GM18511 (cell line): Measurements from ENCODE around the gene TMEM51.

Source experiments
- ATAC-seq: cut with Tn5 transposase; IDR thresholded peaks from one replicate; pipeline ENCODE4 v1.9.1; 2021; ENCODE audit warnings: mild to moderate bottlenecking, moderate library complexity; ENCODE audit not compliant: unreplicated experiment

The TMEM51 gene

DNA sequence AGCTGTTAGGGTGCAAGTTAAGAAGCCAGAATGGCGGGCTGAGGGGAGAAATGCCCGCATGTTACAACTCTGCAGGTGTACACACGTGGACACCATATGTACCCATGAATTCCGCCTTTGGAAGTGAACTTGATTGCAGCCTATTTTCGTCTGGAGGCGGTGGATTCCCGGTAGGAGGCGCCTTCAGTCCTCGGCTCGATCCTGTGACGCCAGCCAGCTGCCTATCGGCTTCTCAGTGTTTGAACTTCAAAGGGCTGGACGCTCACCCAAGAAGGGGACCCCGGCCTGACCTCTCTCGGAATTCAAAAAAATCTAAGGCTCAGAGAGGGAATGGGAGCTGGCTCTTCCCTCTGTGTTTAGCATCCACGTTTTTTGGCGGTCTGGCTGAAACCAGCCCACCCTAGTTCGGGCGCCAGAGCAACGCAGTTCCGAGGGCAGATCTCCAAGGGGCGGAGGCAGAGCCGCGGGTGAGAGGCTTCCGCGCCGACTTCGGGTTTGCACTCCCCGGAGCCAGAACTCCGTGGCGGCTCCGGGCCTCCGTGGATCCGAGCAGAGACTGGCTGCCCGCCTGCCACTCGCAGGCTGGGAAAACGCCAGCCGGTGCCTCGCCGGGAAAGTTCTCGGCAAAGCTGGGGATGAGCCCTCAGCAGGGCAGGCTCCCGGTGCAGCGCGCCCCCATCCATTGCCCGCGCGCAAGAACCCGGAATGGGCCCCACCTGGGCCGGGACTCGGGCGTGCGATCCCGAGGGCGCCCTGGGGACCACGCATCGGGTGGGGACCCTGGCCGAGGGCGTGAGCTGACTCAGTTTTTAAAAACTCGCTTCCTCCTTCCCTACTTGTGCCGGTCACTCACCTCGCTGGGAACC is 996 bp upstream of the TMEM51 start:
- no peak for ATAC-seq

DNA sequence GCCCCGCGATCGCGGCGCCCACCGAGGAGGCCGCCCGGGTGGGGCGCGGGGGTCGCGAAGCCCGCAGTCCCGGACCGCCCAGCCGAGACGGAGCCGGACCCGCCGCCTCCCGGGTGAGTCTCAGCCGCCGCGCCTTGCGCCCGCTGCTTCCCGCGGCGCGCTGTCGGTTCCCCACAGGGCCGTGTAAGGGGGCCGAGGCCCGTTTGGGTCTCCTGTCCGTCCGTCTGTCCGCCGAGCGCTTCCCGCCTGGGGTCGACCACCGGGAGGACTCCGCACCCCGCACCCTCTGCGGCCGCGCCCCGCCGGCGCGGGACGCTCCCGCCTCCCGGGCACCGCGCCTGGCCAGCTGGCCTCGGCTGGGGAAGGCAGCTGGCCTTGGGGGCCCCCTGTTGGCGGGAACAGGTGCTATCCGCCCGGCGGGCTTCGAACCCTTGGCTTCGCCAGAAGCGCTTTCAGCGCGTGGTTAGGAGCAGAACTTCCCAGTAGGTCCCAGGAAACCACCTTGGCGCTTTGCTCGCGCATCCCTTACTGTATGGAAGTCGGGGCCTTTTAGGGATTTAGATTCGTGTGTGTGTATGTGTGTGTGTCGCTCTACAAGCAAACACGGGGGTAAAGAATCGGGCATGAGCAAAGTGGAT is 414 bp downstream of the TMEM51 start:
- no peak for ATAC-seq

DNA sequence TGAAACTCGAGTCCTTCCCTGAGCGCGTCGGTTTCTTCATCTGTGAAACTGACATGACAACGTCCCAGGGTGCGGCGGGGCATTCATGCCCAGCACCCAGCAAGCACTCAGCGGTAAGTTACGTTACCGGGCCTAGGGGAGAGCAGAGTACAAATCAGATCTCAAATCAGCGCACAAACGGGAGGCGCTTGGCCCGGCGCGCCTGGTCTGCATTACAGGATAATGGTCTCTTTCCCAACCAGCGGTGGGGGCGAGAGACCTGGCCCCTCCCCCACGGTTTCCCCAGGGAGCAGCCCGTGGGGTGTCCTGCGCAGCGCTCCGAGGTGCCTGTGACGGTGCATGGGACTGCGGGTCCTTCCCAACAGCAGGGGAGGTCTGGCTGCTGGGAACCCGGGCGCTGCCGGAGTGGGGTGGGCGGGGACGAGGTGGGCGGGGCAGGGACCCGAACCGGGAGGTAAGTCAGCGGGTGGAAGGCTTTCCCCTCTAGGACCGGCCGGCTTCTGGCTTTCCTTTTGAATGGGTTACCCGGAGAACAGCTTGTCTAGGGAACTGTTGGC is 1.0 kb downstream of the TMEM51 start:
- ATAC-seq = no peak

DNA sequence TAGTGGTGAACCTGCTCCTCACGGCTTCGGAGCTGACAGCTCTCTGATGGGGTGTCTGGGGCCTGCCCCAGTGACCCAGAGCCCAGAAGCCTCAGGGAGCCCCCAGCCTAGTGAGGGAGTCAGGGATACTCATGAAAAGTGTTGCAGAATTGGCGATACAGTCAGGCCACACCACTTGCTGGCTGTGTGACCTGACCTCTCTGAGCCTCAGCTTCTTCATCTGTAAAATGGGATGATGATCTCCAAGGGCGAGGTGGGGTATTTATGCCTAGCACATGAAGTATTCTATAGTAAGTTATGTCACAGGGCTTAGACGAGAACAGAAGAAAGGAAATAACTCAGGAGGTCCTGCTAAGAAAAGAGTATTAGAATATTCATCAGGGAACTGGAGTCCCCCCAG is 1.6 kb downstream of the TMEM51 start:
- no peak for ATAC-seq

DNA sequence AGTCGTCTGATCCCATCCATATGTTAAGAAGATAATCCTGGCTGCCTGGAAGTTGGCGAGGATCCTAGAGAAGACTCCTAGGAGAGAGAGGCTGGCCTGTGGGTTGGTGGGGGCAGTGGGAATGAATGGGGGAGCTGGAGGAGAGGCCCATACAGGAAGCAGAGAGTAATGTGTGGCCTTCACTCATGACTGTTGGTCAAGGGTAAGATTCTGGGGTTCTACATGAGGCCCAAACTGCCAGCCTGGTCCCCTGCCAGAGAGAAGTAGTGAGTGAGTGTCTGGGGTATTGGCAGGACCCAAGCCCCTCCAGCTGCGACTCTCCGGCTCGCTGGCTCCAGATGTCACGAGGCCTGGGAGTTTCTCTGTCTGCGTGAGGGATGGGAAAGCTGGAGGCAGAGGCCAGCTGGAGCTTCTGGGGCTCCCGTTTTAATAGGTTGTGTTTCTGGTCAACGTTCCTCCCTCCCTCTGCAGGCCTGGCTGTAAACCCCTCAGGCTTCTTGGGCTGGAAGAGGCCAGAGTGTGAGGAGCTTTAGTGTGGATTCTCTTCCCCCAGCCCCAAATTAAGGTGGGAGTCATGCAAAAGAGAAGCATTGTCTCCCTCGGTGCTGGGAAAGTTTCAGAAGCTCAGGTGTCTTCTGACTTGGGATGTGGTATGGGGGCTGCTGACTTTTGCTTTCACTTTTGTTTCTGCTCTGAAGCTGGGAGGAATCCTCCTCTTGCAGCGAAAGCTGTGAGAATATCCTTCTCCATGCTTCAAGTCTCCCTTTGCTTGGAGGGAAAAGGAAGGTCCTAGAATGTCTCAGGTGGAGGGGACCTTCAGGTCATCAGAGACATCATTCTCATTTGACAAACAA is 2.6 kb downstream of the TMEM51 start:
- no peak for ATAC-seq

DNA sequence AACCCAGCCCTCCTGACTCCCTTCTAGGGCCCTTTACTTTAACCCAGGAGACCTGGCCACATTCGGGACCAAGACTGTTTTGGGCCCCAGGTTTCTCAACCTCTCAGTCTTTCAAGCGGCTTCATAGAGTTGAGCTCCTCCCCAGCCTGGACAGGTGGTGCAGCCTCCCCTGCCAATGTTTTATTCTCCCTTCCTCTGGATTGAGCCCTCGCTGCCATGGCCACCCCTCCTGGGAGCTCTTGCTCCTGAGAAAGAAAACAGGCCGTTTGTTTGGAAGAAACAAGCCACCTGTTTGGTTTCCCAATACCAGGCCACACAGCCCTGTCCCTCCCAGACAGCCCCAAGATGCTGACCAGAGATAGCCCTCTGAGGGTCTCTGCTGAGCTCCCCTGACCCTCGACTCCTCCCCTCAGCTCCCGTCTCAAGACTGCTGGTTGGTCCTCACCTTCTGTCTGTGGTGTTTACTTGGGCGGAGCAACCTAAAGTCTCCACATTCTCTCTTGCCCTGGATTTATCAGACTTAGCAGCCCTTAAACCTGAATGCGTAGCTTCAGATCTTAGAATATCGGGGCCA is 3.3 kb downstream of the TMEM51 start:
- no peak for ATAC-seq

DNA sequence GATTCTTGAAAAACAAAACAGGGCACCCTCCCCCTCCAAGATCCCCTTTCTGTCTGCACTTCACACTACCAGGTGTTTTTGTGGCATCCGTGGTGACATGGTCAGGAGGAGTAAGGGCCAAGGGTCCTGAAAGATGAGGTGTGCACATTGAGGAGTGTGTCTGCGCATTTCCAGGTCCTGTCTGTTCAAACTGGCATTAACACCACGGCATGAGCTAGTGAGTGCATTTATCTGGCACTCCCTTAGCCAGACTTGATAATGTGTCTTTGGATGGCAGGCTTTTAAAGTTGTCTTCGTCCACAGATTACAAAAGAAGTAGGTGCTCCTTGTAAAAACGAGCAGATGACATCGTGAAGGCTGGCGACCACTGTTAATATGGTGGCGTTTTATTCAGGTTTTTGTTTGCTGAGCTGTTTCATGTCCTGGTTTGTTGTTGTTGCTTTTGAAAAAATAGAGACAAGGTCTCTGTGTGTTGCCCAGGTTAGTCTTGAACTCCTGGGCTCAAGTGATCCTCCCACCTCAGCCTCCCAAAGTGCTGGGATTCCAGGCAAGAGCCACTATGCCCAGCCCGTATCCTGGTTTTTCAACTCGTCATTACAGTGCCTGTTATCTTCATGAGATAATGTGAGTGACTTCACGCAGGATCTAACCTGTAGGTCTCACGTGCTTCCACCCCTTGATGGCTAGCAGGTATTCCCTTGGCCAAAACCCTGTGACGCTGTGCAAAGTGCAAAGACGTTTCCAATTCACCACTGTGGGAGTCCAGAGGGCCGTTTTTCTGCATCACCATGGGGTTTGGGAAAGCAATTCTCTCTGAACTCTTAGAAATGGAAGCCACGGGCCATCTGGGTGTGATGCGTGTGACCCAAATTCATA is 4.2 kb downstream of the TMEM51 start:
- no peak for ATAC-seq

DNA sequence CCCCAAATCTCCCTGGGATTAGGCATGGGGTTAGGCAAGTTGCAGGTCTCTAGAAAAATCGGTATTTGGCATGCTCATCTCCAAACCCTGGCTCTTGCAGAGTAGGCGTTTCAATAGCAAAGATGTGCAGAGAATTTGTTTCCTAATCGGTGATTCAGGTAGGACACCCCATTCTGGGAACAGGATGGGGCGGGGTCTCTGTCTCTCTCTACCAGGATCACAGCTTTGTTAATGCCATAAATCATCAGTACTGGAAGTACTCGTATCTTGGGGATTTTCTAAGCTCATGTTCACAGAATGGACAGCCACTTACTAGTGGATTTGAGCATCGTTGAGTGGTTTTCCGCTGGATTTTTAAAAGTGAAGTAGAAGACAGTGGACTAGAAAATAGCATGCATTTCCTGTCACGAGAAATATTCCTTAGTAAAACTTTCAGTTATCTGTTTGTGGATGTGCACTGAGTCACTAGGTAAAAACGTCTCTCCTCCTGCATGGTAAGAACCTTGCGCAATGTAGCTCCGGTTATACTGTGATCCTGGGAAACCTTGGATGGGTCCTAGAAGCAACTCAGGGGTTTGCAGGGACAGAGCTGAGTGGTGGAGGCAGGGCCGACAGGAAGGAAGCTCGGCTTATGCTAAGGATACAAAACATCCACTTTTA is 5.1 kb downstream of the TMEM51 start:
- ATAC-seq = no peak

DNA sequence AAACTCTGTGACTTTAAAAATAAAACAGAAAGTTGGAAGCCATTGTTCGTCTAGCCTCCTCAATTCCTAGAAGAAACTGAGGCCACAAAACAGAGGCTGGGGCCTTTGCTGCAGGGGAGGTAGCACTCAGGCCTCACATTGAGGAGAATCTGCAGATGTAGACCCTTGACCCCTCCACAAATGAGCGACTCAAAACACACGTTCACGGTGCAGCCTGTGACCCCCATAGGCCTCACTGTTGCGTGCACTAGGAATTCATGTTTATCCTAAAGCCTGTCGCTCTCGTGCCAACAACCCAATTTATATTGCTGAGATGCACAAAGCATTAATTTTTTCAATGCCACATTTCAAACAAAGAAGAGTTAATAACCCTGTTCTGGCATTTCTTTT is 5.6 kb downstream of the TMEM51 start:
- ATAC-seq = no peak

DNA sequence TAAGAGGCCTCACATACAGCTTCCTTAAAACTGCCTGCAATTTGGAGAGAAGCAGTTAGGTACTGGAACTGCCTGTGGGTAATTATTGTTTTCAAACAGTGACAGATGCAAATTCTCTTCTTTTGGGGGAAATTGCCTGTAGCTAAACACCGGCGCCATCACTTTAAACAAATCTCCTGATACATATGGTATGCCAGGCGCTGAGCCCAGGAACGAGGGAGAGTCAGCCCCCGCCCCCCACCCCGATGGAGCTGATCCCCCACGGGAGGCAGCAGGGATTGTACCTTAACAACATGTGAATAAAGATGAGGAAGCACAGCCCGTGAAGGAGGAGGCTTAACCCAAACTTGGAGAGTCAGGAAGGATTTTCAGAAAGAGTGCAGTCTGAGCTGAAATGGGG is 7.1 kb downstream of the TMEM51 start:
- ATAC-seq = no peak

DNA sequence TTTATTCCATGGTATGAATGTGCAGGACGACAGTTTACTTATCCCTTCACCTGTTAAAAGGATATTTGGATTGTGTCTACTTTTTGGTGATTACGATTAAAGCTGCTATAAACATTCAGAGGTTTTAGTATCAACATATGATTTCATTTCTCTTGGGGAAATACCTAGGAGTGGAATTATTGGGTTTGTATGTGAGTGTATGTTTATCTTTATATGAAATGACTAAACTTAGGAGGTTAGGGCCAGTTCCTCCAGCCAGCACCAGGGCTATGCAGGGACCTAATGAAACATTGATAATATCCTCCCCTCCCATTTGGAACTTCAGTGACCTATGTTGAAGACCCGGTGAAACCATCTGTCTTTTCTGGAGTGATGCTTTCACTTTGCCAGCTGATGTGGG is 13.8 kb downstream of the TMEM51 start:
- no peak for ATAC-seq

DNA sequence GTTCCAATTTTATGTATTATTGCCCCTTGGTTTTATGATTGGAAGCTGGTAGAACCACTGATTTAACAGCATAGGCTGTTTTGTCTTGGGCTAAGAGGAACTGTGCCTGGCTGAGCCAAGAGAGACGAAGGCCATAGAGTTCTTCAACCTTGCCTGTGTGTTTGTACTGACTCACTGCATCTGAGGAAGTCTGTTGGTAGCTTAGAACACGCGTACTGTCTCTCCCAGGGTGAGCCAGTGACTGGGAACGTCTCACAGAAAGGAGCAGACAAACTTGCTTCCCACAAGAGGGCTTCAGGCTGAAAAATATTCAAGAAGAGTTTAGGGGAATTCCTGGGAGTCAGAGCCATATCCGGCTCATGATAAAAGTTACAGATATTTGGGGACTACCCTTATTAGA is 14.9 kb downstream of the TMEM51 start:
- ATAC-seq = no peak

DNA sequence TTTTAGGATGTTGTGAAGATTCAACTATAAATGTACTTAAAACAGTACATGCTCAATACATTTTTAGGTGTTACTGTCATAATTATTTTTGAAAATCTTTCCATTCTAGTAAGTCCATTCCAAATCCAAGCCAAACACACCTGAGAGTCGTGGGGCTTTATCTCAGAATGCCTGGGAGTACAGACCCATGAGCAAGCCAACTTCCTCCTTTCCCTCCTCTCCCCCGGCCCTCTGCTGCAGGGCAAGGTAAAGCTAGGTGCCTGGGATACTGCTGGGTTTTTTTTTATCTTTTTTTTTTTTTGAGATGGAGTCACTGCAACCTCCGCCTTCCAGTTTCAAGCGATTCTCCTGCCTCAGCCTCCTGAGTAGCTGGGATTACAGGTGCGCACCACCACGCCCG is 16.5 kb downstream of the TMEM51 start:
- no peak for ATAC-seq

DNA sequence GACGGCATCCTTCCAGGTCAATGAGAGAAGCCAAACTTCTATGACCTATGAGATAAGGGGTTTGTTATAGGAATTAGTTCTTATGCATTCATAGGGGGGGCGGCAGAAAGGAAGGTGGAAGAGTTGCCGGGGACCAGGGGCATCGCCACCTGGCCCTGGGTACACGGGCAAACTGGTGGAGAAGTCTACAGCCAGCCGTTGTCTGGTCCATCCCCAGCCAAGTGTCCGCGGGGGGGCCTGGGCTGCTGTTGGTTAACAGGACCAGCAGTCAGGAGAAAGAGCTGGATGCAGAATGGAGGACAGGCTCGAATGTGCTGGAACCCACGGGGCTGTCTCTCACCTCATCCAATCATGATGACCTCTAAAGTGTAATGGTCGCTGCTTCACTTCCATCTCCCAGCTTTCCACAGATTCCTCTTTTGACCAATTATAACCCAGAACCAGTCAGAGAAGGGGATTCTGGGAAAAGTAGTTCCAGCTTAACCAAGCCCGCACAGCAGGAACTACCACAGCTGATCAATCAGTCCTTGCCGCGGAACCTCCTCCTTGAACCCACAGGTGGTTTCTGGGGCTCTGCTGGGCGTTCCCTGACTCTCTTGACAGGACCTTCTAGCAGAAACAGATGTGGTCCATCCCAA is 17.8 kb downstream of the TMEM51 start:
- no peak for ATAC-seq

DNA sequence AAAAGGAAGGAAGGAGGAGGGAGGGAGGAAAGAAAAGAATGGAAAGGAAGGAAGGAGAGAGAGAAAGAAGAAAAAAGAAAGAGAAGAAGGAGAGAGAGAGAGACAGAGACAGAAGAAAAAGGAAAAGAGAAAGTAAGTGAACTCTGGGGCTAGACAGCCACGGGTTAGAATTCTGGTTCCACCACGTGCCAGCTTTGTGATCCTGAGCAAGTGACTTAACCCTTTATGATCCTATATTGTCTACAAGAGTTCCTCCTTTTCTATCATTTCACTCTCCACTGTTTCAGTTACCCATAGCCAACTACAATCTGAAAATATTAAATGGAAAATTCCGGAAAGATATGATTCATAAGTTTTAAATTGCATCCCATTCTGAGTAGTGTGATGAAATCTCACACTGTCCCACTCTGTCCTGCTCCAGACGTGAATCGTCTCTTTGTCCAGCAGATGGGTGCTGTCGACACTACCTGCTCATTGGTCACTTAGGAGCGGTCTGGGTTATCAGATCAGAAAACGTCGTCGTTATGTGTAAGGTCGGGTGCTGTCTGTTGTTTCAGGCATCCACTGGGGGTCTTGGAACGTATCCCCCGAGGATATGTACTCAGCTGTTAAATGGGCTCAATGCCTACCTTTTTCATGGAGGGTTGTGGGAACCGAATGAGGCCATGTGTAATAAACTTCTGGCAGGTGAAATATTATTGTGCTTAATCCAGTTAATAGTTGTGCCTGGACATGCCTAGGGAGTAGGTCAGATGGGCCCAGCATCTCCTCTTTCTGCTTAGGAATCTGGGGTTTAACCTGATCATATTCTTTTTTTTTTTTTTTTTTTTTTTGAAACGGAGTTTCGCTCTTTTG is 19.1 kb downstream of the TMEM51 start:
- ATAC-seq = no peak

DNA sequence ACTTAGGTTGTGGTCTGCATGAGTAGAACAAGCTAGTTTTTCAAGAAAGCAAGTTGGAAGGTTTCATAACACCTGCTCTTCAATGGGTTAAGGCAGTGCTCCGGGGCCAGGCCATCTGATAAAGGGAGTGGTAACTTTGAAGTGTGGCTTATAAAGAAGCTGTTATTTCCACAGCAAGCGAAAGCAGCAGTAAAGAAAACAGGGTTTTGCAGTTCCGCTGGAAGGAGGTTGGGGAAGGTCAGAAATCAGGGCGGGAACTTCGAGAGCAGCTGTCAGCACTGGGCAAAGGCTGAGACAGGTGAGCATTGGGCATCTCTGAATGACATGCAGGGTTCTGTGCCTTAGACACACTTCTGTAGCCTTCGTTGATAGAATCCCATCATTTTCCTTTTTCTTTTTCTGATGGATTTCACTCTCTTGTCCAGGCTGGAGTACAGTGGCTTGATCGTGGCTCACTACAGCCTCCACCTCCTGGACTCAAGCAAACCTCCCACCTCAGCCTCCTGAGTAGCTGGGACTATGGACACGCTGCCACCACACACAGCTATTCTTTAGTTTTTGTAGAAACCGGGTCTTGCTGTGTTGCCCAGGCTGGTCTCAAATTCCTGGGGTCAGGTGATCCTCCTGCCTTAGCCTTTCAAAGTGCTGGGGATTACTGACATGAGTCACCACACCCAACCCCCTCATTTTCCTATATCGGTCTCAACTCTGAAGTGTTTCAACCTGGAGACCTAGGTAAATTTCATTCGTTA is 20.5 kb downstream of the TMEM51 start:
- ATAC-seq = no peak

DNA sequence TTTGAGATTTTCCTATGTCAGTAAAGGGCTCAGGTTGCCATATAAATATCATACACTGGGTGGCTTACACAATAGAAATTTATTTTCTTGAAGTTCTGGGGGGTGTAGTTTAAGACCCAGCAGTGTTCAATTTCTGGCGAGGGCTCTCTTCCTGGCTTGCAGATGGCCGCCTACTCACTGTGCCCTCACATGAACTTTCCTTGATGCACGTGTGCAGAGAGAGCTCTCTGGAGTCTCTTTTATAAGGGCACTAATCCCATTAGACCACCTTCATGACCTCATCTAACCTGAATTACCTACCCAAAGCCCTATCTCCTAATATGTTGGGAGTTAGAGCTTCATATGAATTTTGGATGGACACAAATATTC is 21.1 kb downstream of the TMEM51 start:
- ATAC-seq = no peak
